GM21390 (cell line): Measurements from ENCODE around the gene P2RY6.
A peak's percentile ranks its signal among the peaks of the same experiment; 100 is the strongest.

Experiments used
- ATAC-seq: cut with Tn5 transposase; IDR thresholded peaks from one replicate; pipeline ENCODE4 v1.9.1; 2021; ENCODE audit not compliant: unreplicated experiment

P2RY6 gene

GRCh38 chr11:73295241-73295995, 23.3 kb downstream of the P2RY6 start:
- no peak for ATAC-seq

- no peak for ATAC-seq
Observed at GRCh38 chr11:73295996-73296318, 23.8 kb downstream of the P2RY6 start.

GRCh38 chr11:73296501-73297230, 24.5 kb downstream of the P2RY6 start:
- ATAC-seq: no peak

- no peak for ATAC-seq
Observed at GRCh38 chr11:73297231-73297590, 25.1 kb downstream of the P2RY6 start.

GRCh38 chr11:73297702-73298101, 25.6 kb downstream of the P2RY6 start:
- ATAC-seq: no peak

- ATAC-seq: no peak
Observed at GRCh38 chr11:73298233-73298632, 26.1 kb downstream of the P2RY6 start.

GRCh38 chr11:73299751-73300150, 27.6 kb downstream of the P2RY6 start:
- ATAC-seq: no peak

- ATAC-seq: no peak
Observed at GRCh38 chr11:73306069-73306841, 34.1 kb downstream of the P2RY6 start.

- ATAC-seq: no peak
Observed at GRCh38 chr11:73306977-73307322, 34.8 kb downstream of the P2RY6 start.

GRCh38 chr11:73307323-73308002, 35.3 kb downstream of the P2RY6 start:
- ATAC-seq: peak; percentile 50

GRCh38 chr11:73308003-73308960, 36.1 kb downstream of the P2RY6 start, which contains the start of gene ARHGEF17:
Gene ARHGEF17 (plus strand): TSS chr11:73308276. CDS start chr11:73308639, 363 bp downstream.
- peak; percentile 25 for ATAC-seq

GRCh38 chr11:73308961-73309919, 37.1 kb downstream of the P2RY6 start:
- no peak for ATAC-seq

GRCh38 chr11:73310076-73310475, 37.9 kb downstream of the P2RY6 start:
- no peak for ATAC-seq

GRCh38 chr11:73310661-73311393, 38.7 kb downstream of the P2RY6 start:
- no peak for ATAC-seq

GRCh38 chr11:73311394-73311869, 39.3 kb downstream of the P2RY6 start:
- ATAC-seq: no peak

GRCh38 chr11:73312036-73312435, 39.9 kb downstream of the P2RY6 start:
- no peak for ATAC-seq

GRCh38 chr11:73312851-73313327, 40.8 kb downstream of the P2RY6 start:
- no peak for ATAC-seq

GRCh38 chr11:73313652-73314051, 41.5 kb downstream of the P2RY6 start:
- no peak for ATAC-seq
